Panc1 (cell line): Measurements from ENCODE around the gene CENATAC. TPM values are rescaled to one million over a fixed set of nuclear protein-coding genes. Genes with fewer than 3 reads are reported as not detected.

Experiments used
- ATAC-seq: fragments of 200-7000 bp; cut with Tn5 transposase; 2 replicates; pipeline ENCODE4 v1.9.1; 2020; ENCODE audit warnings: mild to moderate bottlenecking, moderate library complexity
- BruUV-seq: library from RNA; stranded (reverse); fragments of 400-500 nt; replicated peaks from 2 replicates; lab custom pipeline; 2021; lab: Mats Ljungman, UMichigan
- CTCF ChIA-PET: fragments of 300-600 bp; sonication (Branson Sonifier 250); formaldehyde crosslinking; loops from one replicate; lab custom pipeline; 2022; ENCODE audit warnings: antibody characterized with exemption; lab: Charles Lee
- POLR2A ChIA-PET: fragments of 300-600 bp; sonication (Branson Sonifier 250); formaldehyde crosslinking; loops from one replicate; lab custom pipeline; 2022; ENCODE audit warnings: antibody characterized with exemption; lab: Charles Lee
- DNase-seq: peaks from one replicate; pipeline ENCODE4 v3.0.0-alpha.2; 2010; ENCODE audit warnings: low read depth, low spot score
- H3K27ac ChIP-seq: 2 replicates; pipeline ENCODE4 v1.5.1; 2011; ENCODE audit warnings: mild to moderate bottlenecking, low read length, inconsistent platforms
- H3K27me3 ChIP-seq: fragments of 200-500 bp; sonication (Bioruptor generic); 2 replicates; pipeline ENCODE4 v1.6.0; 2014; ENCODE audit warnings: low read length, inconsistent platforms; ENCODE audit not compliant: control insufficient read depth, insufficient read depth
- H3K36me3 ChIP-seq: fragments of 200-500 bp; sonication (Bioruptor generic); 2 replicates; pipeline ENCODE4 v1.5.1; 2014; ENCODE audit warnings: inconsistent platforms, mild to moderate bottlenecking, low read length, moderate library complexity; ENCODE audit not compliant: control insufficient read depth, insufficient read depth
- H3K4me1 ChIP-seq: 2 replicates; pipeline ENCODE4 v1.5.1; 2011; ENCODE audit warnings: inconsistent platforms, mild to moderate bottlenecking, low read length, moderate library complexity; ENCODE audit not compliant: control insufficient read depth, insufficient read depth
- H3K4me3 ChIP-seq, 2 experiments: 2 replicates each; pipeline ENCODE4 v1.5.1; 2011 to 2012; ENCODE audit warnings: low read depth in 2 of 2, low read length in 2 of 2, mild to moderate bottlenecking in 2 of 2, inconsistent platforms in 1 of 2, moderate library complexity in 1 of 2
- H3K9me3 ChIP-seq: fragments of 200-500 bp; sonication (Bioruptor generic); 2 replicates; pipeline ENCODE4 v1.5.1; 2014; ENCODE audit warnings: low read depth, mild to moderate bottlenecking, inconsistent platforms, low read length, moderate library complexity; ENCODE audit not compliant: control insufficient read depth, insufficient read depth
- CTCF ChIP-seq: fragments of 450-650 bp; IDR thresholded peaks from 2 replicates; pipeline ENCODE4 v1.5.1; 2017; ENCODE audit warnings: mild to moderate bottlenecking
- POLR2AphosphoS5 ChIP-seq: IDR thresholded peaks from 2 replicates; pipeline ENCODE4 v1.6.1; 2012; ENCODE audit warnings: mild to moderate bottlenecking, low read depth, low read length, moderate library complexity
- REST ChIP-seq, 2 experiments: IDR thresholded peaks; 2 replicates each; pipeline ENCODE4 v1.6.1; 2011 to 2012; ENCODE audit warnings: low read depth in 2 of 2, control low read depth in 1 of 2, low read length in 1 of 2, mild to moderate bottlenecking in 1 of 2, moderate library complexity in 1 of 2; ENCODE audit not compliant: insufficient read depth in 1 of 2
- SIN3A ChIP-seq: IDR thresholded peaks from 2 replicates; pipeline ENCODE4 v1.6.1; 2012; ENCODE audit warnings: low read depth, mild to moderate bottlenecking, low read length, moderate library complexity, borderline replicate concordance; ENCODE audit not compliant: insufficient read depth
- TCF7L2 ChIP-seq: IDR thresholded peaks from 2 replicates; pipeline ENCODE4 v1.6.1; 2011; ENCODE audit warnings: mild to moderate bottlenecking, low read depth, low read length, inconsistent platforms
- in situ Hi-C: cut with HindIII; loops from 2 replicates; pipeline ENCODE4 v1.10.0; 2016; ENCODE audit warnings: low sequenced_read_pairs, low pct_unique_long_range_greater_than_20kb
- intact Hi-C: fragments of 100-400 bp; cut with micrococcal nuclease; formaldehyde crosslinking; loops from one replicate; pipeline ENCODE4 v1.10.0; 2022; ENCODE audit not compliant: unreplicated experiment
- total RNA-seq: library from RNA; stranded (reverse); gene quantifications from one replicate; pipeline ENCODE4 v1.2.1, GENCODE V29; 2021; ENCODE audit not compliant: unreplicated experiment

CENATAC gene
- total RNA-seq, 1 experiment from 2014 or later: 45.4 TPM

- DNase-seq (peak; percentile 72), ATAC-seq (peak; percentile 99)
- H3K4me1 ChIP-seq: no peaks in the 10 kb centered on the region
- H3K27me3 ChIP-seq: no peaks in the 10 kb centered on the region
- peak in 1 of 2 experiments; percentile 64; a peak in 1 of 4 replicates for TF ChIP-seq REST (IDR thresholded peaks at IDR 0.05; ENCODE audit: insufficient read depth in 1 of 2, low read depth in 2 of 2, low read length in 1 of 2)
- no peak for TF ChIP-seq POLR2AphosphoS5
- no peak for TF ChIP-seq TCF7L2
- no peak for TF ChIP-seq SIN3A
- peak; percentile 96 for TF ChIP-seq CTCF
- no peaks in the 10 kb centered on the region for H3K9me3 ChIP-seq
- in situ Hi-C loops: no loop called here
- H3K36me3 ChIP-seq: no peaks in the 10 kb centered on the region
- H3K4me3 ChIP-seq: no peak within 1 kb of the TSS
- intact Hi-C loops: loop anchor here (1.0 to 2.0 kb wide), 2 partner anchors 49 to 266 kb away; no protein-coding TSS in a partner anchor
- BruUV-seq: no TSS peak
- H3K27ac ChIP-seq: no peak within 1 kb of the TSS
- ChIA-PET POLR2A (no interaction called here), CTCF (interaction anchor here (0.8 to 1.1 kb wide), 3 partner anchors 17 to 267 kb away, joined by 4 to 6 read pairs (median 5); no protein-coding TSS in a partner anchor)
Measured at GRCh38 chr11:118956094-118956846, 41.7 kb upstream of the CENATAC start, which contains the start of gene UPK2. TSS of gene UPK2 (plus strand) at chr11:118956298. CDS start at chr11:118956351, 53 bp downstream.

- no TSS peak for BruUV-seq
- ChIA-PET CTCF (interaction anchor here (0.8 to 1.1 kb wide), 3 partner anchors 16 to 267 kb away, joined by 4 to 6 read pairs (median 5); no protein-coding TSS in a partner anchor), POLR2A (no interaction called here)
- Histone ChIP-seq H3K9me3 (no peaks in the 10 kb centered on the region), H3K27me3 (no peaks in the 10 kb centered on the region), H3K4me1 (no peaks in the 10 kb centered on the region), H3K36me3 (no peaks in the 10 kb centered on the region), H3K27ac (no peak overlapping the region), H3K4me3 (no peak overlapping the region)
- intact Hi-C loops (loop anchor here (1.0 to 2.0 kb wide), 2 partner anchors 50 to 267 kb away; no protein-coding TSS in a partner anchor), in situ Hi-C loops (no loop called here)
- TF ChIP-seq REST (IDR thresholded peaks at IDR 0.05; ENCODE audit: insufficient read depth in 1 of 2, low read depth in 2 of 2, low read length in 1 of 2) (no peak), CTCF (no peak), SIN3A (no peak), POLR2AphosphoS5 (no peak), TCF7L2 (no peak)
- DNase-seq (no peak), ATAC-seq (peak; percentile 25; the same call in 1 of the 2 replicates)
Measured at GRCh38 chr11:118956847-118957469, 41.0 kb upstream of the CENATAC start.
